Activated CD4-positive, alpha-beta T cell treated with anti-CD3 and anti-CD28 coated beads, Interleukin-2, amount 10 ng/mL, durations not matched to agents 7 days and 5 days (primary cell): Measurements from ENCODE around the gene RXFP2. TPM values are rescaled to one million over a fixed set of nuclear protein-coding genes. Genes with fewer than 3 reads are reported as not detected.

Experiments used
- CTCF ChIA-PET: fragments of 350-600 bp; sonication (Branson Sonifier 250); formaldehyde crosslinking; loops from one replicate; lab custom pipeline; 2021; ENCODE audit warnings: antibody characterized with exemption; lab: Charles Lee
- POLR2A ChIA-PET: fragments of 350-600 bp; sonication (Branson Sonifier 250); formaldehyde crosslinking; loops from one replicate; lab custom pipeline; 2021; ENCODE audit warnings: antibody characterized with exemption; lab: Charles Lee
- DNase-seq: peaks from one replicate; pipeline ENCODE4 v3.0.0-alpha.2; 2020
- H3K27ac Mint-ChIP-seq: one replicate; pipeline ENCODE4 v1.8.0; 2021; ENCODE audit warnings: mild to moderate bottlenecking, moderate library complexity, mixed read lengths
- H3K27me3 Mint-ChIP-seq: one replicate; pipeline ENCODE4 v1.8.0; 2021; ENCODE audit warnings: mixed read lengths
- H3K36me3 Mint-ChIP-seq: one replicate; pipeline ENCODE4 v1.8.0; 2021; ENCODE audit warnings: low read depth, mixed read lengths
- H3K4me1 Mint-ChIP-seq: one replicate; pipeline ENCODE4 v1.8.0; 2021; ENCODE audit warnings: mixed read lengths
- H3K4me3 Mint-ChIP-seq: one replicate; pipeline ENCODE4 v1.8.0; 2021; ENCODE audit warnings: mild to moderate bottlenecking, moderate library complexity, mixed read lengths
- H3K9me3 Mint-ChIP-seq: one replicate; pipeline ENCODE4 v1.8.0; 2021; ENCODE audit warnings: mixed read lengths
- total RNA-seq, 2 experiments: library from RNA; stranded (reverse); gene quantifications; one replicate each; pipeline ENCODE4 v1.2.3, GENCODE V29; 2021

The RXFP2 gene
- total RNA-seq, 2 experiments from 2014 or later = not detected

DNA sequence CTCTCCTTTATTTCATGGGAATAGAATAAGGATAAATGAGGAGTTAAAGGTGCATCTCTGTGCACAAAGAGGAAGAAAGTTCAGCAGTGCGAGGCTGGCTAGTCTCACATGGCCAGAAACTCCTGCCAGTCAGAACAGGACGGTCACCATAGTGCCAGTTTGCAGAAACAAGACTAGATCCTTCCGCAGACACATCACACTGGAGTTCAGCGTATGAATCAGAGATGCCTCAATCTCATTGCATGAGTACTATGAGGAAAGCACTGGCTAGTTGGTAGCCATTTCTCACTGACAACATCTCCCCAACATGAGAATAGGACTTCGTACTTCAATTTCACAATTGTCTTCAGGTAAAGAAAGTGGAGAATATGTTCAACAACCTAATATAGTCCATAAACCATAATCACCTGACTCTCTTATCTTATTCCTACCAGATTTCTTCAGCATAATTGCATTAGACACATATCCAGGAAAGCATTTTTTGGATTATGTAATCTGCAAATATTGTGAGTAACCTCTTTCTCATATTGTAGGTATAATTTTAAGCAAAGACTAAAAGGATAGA is 34.9 kb downstream of the RXFP2 start:
- CTCF ChIA-PET = no interaction called here
- Mint-ChIP-seq H3K27me3 (peaks cover 5% of the 10 kb centered on the region), H3K4me1 (peaks cover 4% of the 10 kb centered on the region), H3K9me3 (no peaks in the 10 kb centered on the region), H3K27ac (no peak overlapping the region), H3K4me3 (no peak overlapping the region), H3K36me3 (no peaks in the 10 kb centered on the region)
- POLR2A ChIA-PET = no interaction called here
- no peak for DNase-seq

DNA sequence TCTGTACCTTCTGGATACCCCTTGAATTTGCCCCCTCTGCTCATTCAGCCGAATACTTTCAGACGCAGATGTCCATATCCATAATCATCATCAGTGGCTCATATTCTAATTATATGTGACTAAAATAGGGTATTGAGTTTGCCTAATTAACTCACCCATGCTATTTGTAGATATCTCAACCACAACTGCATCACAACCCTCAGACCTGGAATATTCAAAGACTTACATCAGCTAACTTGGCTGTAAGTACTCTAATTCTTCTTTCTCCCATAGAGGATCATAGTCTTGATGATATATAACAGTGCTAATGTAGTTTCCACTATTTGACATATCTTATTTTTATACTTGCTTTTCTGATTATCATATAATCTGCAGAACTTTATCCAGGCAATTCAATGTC is 35.8 kb downstream of the RXFP2 start:
- Mint-ChIP-seq H3K27ac (no peak overlapping the region), H3K4me1 (peaks cover 4% of the 10 kb centered on the region), H3K27me3 (peaks cover 5% of the 10 kb centered on the region), H3K9me3 (no peaks in the 10 kb centered on the region), H3K36me3 (no peaks in the 10 kb centered on the region), H3K4me3 (no peak overlapping the region)
- ChIA-PET CTCF (no interaction called here), POLR2A (no interaction called here)
- DNase-seq = no peak

DNA sequence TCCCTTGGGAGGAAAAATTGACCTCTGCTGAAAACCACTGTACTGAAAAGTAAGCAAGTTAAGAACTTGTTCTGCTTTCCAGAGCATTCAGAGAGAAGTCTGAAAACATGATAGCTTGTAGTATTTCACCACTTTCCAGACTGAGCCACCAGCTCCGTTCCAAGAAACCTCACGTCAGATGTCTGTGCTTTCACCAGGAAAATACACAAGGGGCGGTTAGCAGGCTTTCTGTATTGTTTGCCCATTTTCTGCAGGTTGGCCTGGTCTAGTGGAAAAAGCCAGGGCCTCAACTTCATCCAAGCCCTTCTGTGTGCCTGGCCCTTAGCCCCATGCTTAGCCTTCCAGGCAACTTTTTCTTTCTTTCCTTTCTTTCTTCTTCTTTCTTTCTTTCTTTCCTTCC is 36.4 kb downstream of the RXFP2 start:
- no peak for DNase-seq
- Mint-ChIP-seq H3K4me1 (peaks cover 4% of the 10 kb centered on the region), H3K36me3 (no peaks in the 10 kb centered on the region), H3K9me3 (no peaks in the 10 kb centered on the region), H3K27ac (no peak overlapping the region), H3K4me3 (no peak overlapping the region), H3K27me3 (peaks cover 6% of the 10 kb centered on the region)
- CTCF ChIA-PET = no interaction called here
- POLR2A ChIA-PET = no interaction called here

DNA sequence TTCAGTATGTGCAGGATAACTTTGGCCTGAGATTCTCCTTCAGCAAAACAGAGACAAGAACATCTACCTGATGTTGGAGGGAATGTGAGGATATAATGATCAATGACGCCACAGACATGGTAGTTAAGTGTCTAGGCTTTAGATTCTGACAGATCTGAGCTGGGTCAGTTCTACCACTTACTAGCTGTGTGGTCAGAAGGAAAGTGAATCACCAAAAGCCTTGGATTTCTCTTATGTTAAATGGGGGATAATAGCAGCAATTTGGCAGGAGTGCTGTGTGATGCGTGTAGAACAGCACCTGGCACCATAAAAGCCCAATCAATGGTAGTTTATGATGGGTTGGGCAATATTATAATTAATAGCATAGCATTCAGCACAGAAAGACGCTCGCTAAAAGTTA is 41.7 kb downstream of the RXFP2 start:
- Mint-ChIP-seq H3K27me3 (peaks cover 16% of the 10 kb centered on the region), H3K4me3 (no peak overlapping the region), H3K27ac (no peak overlapping the region), H3K9me3 (no peaks in the 10 kb centered on the region), H3K36me3 (no peaks in the 10 kb centered on the region), H3K4me1 (no peaks in the 10 kb centered on the region)
- no peak for DNase-seq
- CTCF ChIA-PET = no interaction called here
- POLR2A ChIA-PET = no interaction called here

DNA sequence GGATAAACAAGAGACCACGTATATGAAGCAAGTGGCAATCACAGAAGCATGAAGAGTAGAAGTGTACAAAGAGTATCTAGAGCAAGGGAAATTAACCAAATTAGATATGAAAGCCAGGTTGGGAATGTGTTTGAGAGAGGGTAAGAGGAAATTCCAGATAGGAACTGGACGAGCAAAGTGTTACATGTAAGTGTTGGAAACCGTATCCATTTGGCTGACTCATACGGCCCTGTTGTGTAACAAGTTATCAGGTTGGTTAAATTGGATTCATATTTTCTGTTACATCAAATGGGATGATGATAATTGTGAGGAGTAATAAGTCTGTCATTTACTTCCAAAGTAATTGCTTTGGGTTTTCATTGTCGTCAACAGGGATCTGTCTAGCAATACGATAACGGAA is 46.7 kb downstream of the RXFP2 start:
- Mint-ChIP-seq H3K4me3 (no peak overlapping the region), H3K36me3 (no peaks in the 10 kb centered on the region), H3K27me3 (peaks cover 20% of the 10 kb centered on the region), H3K9me3 (no peaks in the 10 kb centered on the region), H3K4me1 (no peaks in the 10 kb centered on the region), H3K27ac (no peak overlapping the region)
- DNase-seq = no peak
- ChIA-PET CTCF (no interaction called here), POLR2A (interaction anchor here (0.6 kb wide), 1 partner anchor 623 kb away, joined by 3 read pairs; no protein-coding TSS in a partner anchor)

DNA sequence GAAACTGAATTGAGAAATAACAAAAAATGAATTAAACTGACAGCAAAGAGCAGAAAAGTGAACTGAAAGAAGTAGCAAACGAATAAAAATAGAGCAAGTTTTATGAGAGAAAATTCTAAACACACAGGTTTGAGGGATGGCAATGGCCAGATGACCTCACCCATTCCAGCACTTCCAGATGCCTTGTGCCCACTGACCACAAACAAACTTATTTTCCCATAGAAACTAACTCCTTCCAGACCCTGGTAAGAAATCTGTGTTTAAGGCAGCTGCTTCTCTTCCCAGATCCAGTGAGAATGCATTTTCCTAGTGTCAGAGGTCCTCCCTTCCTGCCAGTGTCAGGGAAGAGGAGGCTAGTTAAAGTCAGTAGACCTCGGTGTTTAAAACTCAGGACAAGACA is 51.7 kb downstream of the RXFP2 start:
- Mint-ChIP-seq H3K4me1 (no peaks in the 10 kb centered on the region), H3K27me3 (peaks cover 12% of the 10 kb centered on the region), H3K9me3 (no peaks in the 10 kb centered on the region), H3K27ac (no peak overlapping the region), H3K36me3 (no peaks in the 10 kb centered on the region), H3K4me3 (no peak overlapping the region)
- ChIA-PET CTCF (no interaction called here), POLR2A (no interaction called here)
- DNase-seq = no peak

DNA sequence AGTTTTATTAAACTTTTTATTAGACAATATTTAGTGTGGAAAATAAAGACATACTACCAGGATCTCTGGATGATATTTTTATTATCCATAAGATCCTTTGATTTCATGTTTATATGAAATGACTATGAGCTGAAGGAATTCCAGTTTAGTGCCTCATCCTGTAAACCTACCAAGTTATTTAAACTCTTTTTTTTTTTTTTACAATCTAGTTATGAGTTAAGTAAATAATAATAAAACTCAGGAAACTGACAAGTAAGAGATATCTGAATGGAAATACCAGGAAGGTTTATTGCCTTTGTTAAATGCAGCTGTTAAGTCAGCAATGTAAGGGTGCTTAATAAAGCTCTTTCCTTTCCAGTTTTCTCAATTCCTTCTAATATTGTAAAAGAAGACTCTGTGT is 53.9 kb downstream of the RXFP2 start:
- Mint-ChIP-seq H3K4me3 (no peak overlapping the region), H3K36me3 (no peaks in the 10 kb centered on the region), H3K27ac (no peak overlapping the region), H3K9me3 (no peaks in the 10 kb centered on the region), H3K4me1 (no peaks in the 10 kb centered on the region), H3K27me3 (peaks cover 13% of the 10 kb centered on the region)
- CTCF ChIA-PET = no interaction called here
- POLR2A ChIA-PET = interaction anchor here (0.7 kb wide), 1 partner anchor 10 kb away, joined by 6 read pairs; no protein-coding TSS in a partner anchor
- DNase-seq = no peak

DNA sequence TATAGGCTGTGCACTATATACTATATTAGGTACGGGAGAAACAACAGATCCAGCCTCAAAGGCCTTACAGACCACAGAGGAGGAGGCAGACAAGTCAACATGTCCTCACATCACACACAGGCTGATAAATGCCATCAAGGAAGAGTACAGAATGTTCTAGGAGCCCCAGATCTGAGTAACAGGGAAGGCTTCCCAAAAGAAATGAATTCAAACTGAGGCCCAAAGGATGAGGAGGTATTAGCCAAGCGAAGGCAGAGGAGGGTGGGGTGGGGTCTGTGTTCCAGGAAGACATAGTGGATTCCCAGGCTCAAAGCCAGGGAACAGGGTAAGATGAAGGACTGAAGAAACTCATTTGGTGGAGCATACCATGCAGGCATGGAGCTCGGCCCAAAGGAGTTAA is 55.1 kb downstream of the RXFP2 start:
- H3K4me3 Mint-ChIP-seq = no peak overlapping the region
- no peak overlapping the region for H3K27ac Mint-ChIP-seq
- H3K4me1 Mint-ChIP-seq = no peaks in the 10 kb centered on the region
- no peaks in the 10 kb centered on the region for H3K9me3 Mint-ChIP-seq
- ChIA-PET POLR2A (no interaction called here), CTCF (no interaction called here)
- DNase-seq = no peak
- H3K36me3 Mint-ChIP-seq = no peaks in the 10 kb centered on the region
- peaks cover 12% of the 10 kb centered on the region for H3K27me3 Mint-ChIP-seq

DNA sequence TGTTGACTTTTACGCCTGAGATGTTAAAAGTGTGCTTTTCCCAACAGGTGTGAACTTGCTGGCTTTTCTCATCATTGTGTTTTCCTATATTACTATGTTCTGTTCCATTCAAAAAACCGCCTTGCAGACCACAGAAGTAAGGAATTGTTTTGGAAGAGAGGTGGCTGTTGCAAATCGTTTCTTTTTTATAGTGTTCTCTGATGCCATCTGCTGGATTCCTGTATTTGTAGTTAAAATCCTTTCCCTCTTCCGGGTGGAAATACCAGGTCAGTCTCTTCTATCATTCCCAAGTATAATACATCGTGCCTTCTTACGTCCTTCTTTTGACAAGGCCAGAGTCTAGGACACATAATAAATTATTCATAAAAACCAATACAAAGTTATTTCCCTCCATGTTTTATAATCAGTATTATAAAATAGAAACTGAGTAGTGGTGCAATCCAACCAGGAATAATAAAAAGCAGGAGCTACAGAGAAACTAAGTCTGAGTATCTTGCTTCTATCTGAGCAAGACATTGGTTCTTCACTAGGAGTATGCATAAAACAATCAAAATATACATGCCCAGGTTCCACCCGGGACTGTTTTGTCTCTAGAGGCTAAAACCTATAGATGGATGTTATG is 57.9 kb downstream of the RXFP2 start:
- no peak for DNase-seq
- Mint-ChIP-seq H3K4me3 (no peak overlapping the region), H3K36me3 (no peaks in the 10 kb centered on the region), H3K9me3 (no peaks in the 10 kb centered on the region), H3K4me1 (peaks cover 7% of the 10 kb centered on the region), H3K27me3 (peaks cover 4% of the 10 kb centered on the region), H3K27ac (no peak overlapping the region)
- ChIA-PET POLR2A (no interaction called here), CTCF (no interaction called here)

DNA sequence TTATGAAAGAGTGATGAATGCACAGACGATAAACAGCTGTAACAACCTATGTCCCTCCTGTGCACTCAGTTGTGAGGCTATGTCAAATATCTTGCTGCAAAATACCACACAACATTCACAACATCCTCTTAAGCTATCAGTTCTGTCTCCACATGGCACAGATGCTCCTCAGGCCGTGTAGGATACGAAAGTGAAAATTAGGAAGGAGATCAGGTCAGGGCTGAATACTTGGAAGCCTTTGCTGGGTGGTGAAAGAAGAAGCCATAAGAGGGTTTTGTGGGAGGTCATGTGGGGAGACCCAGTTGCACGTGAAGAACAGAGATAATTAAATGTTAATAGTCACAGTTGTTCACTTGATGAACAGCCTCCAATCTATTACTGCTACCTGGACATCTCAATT is 58.9 kb downstream of the RXFP2 start:
- no peak for DNase-seq
- Mint-ChIP-seq H3K36me3 (no peaks in the 10 kb centered on the region), H3K4me1 (peaks cover 13% of the 10 kb centered on the region), H3K27me3 (peaks cover 4% of the 10 kb centered on the region), H3K4me3 (no peak overlapping the region), H3K27ac (no peak overlapping the region), H3K9me3 (no peaks in the 10 kb centered on the region)
- ChIA-PET POLR2A (no interaction called here), CTCF (no interaction called here)

DNA sequence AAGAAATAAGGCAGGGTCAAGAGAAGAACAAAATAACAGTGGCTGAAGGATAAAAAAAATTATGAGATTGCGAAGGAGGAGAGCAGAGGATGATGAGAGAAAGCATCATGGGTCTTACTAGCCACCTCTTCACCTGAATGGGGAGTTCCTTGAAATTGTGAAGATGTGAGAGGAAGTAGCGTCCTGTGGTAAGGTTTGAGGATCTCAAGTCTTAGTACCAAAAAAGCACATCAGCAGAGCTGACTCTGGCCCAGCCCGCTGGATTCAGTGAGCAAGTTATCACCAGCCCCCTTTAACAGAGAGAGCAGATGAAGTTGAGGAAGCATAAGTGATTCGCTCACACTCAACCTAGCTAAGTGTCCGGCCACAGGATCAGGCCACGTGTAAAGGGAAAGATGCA is 61.8 kb downstream of the RXFP2 start:
- POLR2A ChIA-PET = no interaction called here
- H3K36me3 Mint-ChIP-seq = no peaks in the 10 kb centered on the region
- CTCF ChIA-PET = no interaction called here
- peaks cover 20% of the 10 kb centered on the region for H3K4me1 Mint-ChIP-seq
- no peak for DNase-seq
- peaks cover 2% of the 10 kb centered on the region for H3K27me3 Mint-ChIP-seq
- H3K9me3 Mint-ChIP-seq = peaks cover 2% of the 10 kb centered on the region
- peak overlapping the region; percentile 67 for H3K27ac Mint-ChIP-seq
- H3K4me3 Mint-ChIP-seq = no peak overlapping the region

DNA sequence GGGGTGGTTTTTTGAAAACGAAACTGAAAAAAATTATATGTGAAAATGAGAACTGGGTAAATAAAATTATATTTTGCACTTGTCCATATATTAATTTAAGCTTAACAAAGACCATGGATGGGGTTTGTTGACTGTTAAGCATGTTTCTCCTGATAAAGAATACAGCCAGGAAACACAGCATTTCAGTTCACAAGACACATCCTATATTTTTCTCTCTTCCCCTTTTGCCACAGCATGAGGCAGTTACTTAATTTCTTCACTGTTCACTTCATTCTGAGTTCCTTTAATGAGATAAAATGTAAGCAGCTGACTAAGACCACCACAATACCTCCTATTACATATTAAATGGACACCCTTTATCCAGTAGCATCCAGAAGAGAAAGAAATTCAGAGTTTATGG is 64.0 kb downstream of the RXFP2 start:
- H3K27ac Mint-ChIP-seq = no peak overlapping the region

DNA sequence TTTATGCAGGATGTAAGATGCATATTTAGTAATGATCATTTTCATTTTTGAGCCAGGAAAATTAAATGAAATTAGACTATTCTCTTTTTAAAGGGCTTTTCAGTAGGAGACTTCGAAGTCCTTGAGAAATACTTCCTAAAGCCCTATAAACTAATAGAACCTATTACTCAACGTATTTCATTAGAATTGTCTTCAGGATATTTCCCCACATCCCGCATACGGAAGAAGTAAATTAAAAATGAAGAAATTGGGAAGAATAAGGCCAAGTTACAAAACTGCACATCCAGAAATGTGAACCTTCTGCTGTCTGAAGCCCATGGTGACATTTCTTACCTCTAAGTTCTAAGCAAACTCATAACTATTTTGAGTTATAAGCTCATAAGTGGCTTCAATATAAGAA is 66.5 kb downstream of the RXFP2 start:
- POLR2A ChIA-PET = no interaction called here
- CTCF ChIA-PET = no interaction called here
- H3K4me3 Mint-ChIP-seq = no peak overlapping the region
- H3K27ac Mint-ChIP-seq = no peak overlapping the region
- peaks cover 1% of the 10 kb centered on the region for H3K36me3 Mint-ChIP-seq
- H3K4me1 Mint-ChIP-seq = peaks cover 33% of the 10 kb centered on the region
- no peaks in the 10 kb centered on the region for H3K27me3 Mint-ChIP-seq
- peaks cover 12% of the 10 kb centered on the region for H3K9me3 Mint-ChIP-seq
- DNase-seq = no peak

More for the DNA sequence above, 64.0 kb downstream of the RXFP2 start:
- no peaks in the 10 kb centered on the region for H3K27me3 Mint-ChIP-seq
- no peak overlapping the region for H3K4me3 Mint-ChIP-seq
- H3K4me1 Mint-ChIP-seq = peaks cover 35% of the 10 kb centered on the region
- CTCF ChIA-PET = no interaction called here
- peaks cover 7% of the 10 kb centered on the region for H3K9me3 Mint-ChIP-seq
- no peak for DNase-seq
- H3K36me3 Mint-ChIP-seq = no peaks in the 10 kb centered on the region
- POLR2A ChIA-PET = no interaction called here

DNA sequence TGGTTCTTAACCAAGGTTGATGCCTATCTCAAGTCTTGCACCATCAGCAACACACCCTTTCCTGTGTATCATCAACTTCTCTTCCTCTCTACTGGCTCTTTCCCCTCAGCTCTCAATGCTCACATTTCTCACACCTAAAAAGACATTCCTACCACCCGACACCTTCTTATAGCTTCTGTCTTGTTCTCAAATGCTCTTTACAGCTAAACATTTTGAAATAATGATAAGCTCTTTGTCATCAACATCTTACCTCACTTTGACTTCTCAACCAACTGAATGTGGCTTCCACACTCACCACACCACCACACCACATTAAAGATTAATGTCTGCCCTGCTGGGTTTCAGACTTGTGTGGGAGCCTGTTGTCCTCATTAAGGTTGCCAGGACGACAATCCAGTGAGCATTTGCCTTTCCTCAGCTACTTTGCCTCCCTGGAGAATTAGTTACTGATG is 67.8 kb downstream of the RXFP2 start:
- peak; percentile 54 for DNase-seq
- ChIA-PET POLR2A (no interaction called here), CTCF (interaction anchor here (0.8 kb wide), 1 partner anchor 103 kb away, joined by 3 read pairs; no protein-coding TSS in a partner anchor)
- H3K9me3 Mint-ChIP-seq = peaks cover 16% of the 10 kb centered on the region
- H3K27me3 Mint-ChIP-seq = peaks cover 3% of the 10 kb centered on the region
- peak overlapping the region; percentile 4 for H3K4me3 Mint-ChIP-seq
- peak overlapping the region; percentile 83 for H3K27ac Mint-ChIP-seq
- H3K4me1 Mint-ChIP-seq = peaks cover 29% of the 10 kb centered on the region
- H3K36me3 Mint-ChIP-seq = peaks cover 3% of the 10 kb centered on the region
